ENCODE results near the gene SIGLEC11.

GRCh38 chr19:49950590-49950948, 10.4 kb downstream of the SIGLEC11 start:
- no peak for TF ChIP-seq CTCF (IDR thresholded peaks at IDR 0.05)
- TF ChIP-seq POLR2A (IDR thresholded peaks at IDR 0.05), result no peak
- no peak for TF ChIP-seq EP300 (IDR thresholded peaks at IDR 0.05)
- TF ChIP-seq POLR2AphosphoS5 (IDR thresholded peaks at IDR 0.05), result no peak
